Keratinocyte (primary cell): ENCODE data around the gene TMEM263. TPM values are rescaled to one million over a fixed set of nuclear protein-coding genes. Genes with fewer than 3 reads are reported as not detected.

ENCODE experiments used
- DNase-seq: peaks from one replicate; pipeline ENCODE4 v3.0.0-alpha.2; 2011; ENCODE audit warnings: low read depth, missing footprints, low spot score
- FAIRE-seq: peaks from 2 replicates; lab custom pipeline; 2011; peaks lifted over from hg19 to GRCh38; lab: Jason Lieb, UNC
- H2AFZ ChIP-seq: 2 replicates; pipeline ENCODE4 v1.6.0; 2012; ENCODE audit warnings: low read length, control low read depth, inconsistent platforms; ENCODE audit not compliant: control insufficient read depth
- H3K27ac ChIP-seq: 2 replicates; pipeline ENCODE4 v1.5.1; 2011; ENCODE audit warnings: low read length; ENCODE audit not compliant: control insufficient read depth, insufficient read depth
- H3K27me3 ChIP-seq: 3 replicates; pipeline ENCODE4 v1.6.0; 2011; ENCODE audit warnings: low read length; ENCODE audit not compliant: control insufficient read depth, insufficient read depth; ENCODE audit errors: extremely low read depth
- H3K36me3 ChIP-seq, 2 experiments: 2 replicates in 1 of 2; 3 replicates in 1 of 2; pipeline ENCODE4 v1.5.1; 2011; ENCODE audit warnings: low read length in 2 of 2, mild to moderate bottlenecking in 1 of 2; ENCODE audit not compliant: control insufficient read depth in 2 of 2, insufficient read depth in 2 of 2; ENCODE audit errors: extremely low read depth in 1 of 2
- H3K4me1 ChIP-seq: 3 replicates; pipeline ENCODE4 v1.5.1; 2011; ENCODE audit warnings: low read length; ENCODE audit not compliant: control insufficient read depth, insufficient read depth; ENCODE audit errors: extremely low read depth
- H3K4me2 ChIP-seq: 3 replicates; pipeline ENCODE4 v1.6.0; 2011; ENCODE audit warnings: low read depth, low read length; ENCODE audit not compliant: control insufficient read depth, insufficient read depth; ENCODE audit errors: extremely low read depth
- H3K4me3 ChIP-seq, 3 experiments: fragments of 200-600 bp in 1 of 3; sonication (generic) in 1 of 3; 2 replicates in 2 of 3; 3 replicates in 1 of 3; pipeline ENCODE4 v1.5.1; 2011 to 2016; ENCODE audit warnings: low read length in 3 of 3, mild to moderate bottlenecking in 3 of 3, control low read depth in 2 of 3, inconsistent platforms in 1 of 3, low read depth in 1 of 3, mixed read lengths in 1 of 3, mixed run types in 1 of 3, moderate library complexity in 1 of 3; ENCODE audit not compliant: control insufficient read depth in 2 of 3, insufficient read depth in 2 of 3; ENCODE audit errors: extremely low read depth in 1 of 3
- H3K79me2 ChIP-seq: 2 replicates; pipeline ENCODE4 v1.6.0; 2012; ENCODE audit warnings: low read length; ENCODE audit not compliant: control insufficient read depth, insufficient read depth
- H3K9ac ChIP-seq: 3 replicates; pipeline ENCODE4 v1.6.0; 2011; ENCODE audit warnings: low read length; ENCODE audit not compliant: control insufficient read depth, insufficient read depth; ENCODE audit errors: extremely low read depth
- H3K9me1 ChIP-seq: 3 replicates; pipeline ENCODE4 v1.6.0; 2011; ENCODE audit warnings: low read length; ENCODE audit not compliant: control insufficient read depth, insufficient read depth; ENCODE audit errors: extremely low read depth
- H3K9me3 ChIP-seq: 2 replicates; pipeline ENCODE4 v1.5.1; 2012; ENCODE audit warnings: low read depth, low read length; ENCODE audit not compliant: control insufficient read depth
- H4K20me1 ChIP-seq: 3 replicates; pipeline ENCODE4 v1.6.0; 2011; ENCODE audit warnings: low read length; ENCODE audit not compliant: control insufficient read depth, insufficient read depth; ENCODE audit errors: extremely low read depth
- CTCF ChIP-seq, 3 experiments: IDR thresholded peaks in 1 of 3; conservative IDR thresholded peaks in 1 of 3; optimal IDR thresholded peaks in 1 of 3; 2 replicates in 2 of 3; 3 replicates in 1 of 3; pipeline versions ENCODE3 to v1.5.1; 2011; ENCODE audit warnings: low read length in 3 of 3, mild to moderate bottlenecking in 3 of 3, moderate library complexity in 2 of 3, control low read depth in 1 of 3, inconsistent platforms in 1 of 3; ENCODE audit not compliant: insufficient read depth in 2 of 3; ENCODE audit errors: extremely low read depth in 1 of 3
- EZH2 ChIP-seq: IDR thresholded peaks from one replicate; pipeline ENCODE4 v1.6.1; 2012; ENCODE audit warnings: inconsistent platforms, mild to moderate bottlenecking, low read length, moderate library complexity
- dilution Hi-C: fragments of 300-500 bp; cut with MboI; formaldehyde crosslinking; loops from one replicate; pipeline ENCODE4 v1.7.0; 2020; ENCODE audit warnings: low sequenced_read_pairs; ENCODE audit not compliant: extremely low pct_ligation_motif_present
- polyA plus RNA-seq, 5 experiments: library from polyadenylated mRNA; depleted of rRNA in 3 of 5; stranded (reverse) in 3 of 5; stranded (forward) in 1 of 5; unstranded in 1 of 5; fragments of >200 nt; gene quantifications; 1 replicate in 1 of 5; 2 replicates in 3 of 5; 3 replicates in 1 of 5; pipeline versions ENCODE4 v1.2.1 to v1.2.3, GENCODE V29; 2011 to 2012; ENCODE audit warnings: missing spikeins in 2 of 5, low read depth in 1 of 5, low replicate concordance in 1 of 5

The TMEM263 gene
- polyA plus RNA-seq, 1 donor (not counting 4 experiments of a cell fraction or from before 2014, with no cell fraction given) = 22.0 TPM

- no peaks in the 10 kb centered on the region for H3K27me3 ChIP-seq
- no peaks in the 10 kb centered on the region for H3K36me3 ChIP-seq
- dilution Hi-C loops = no loop called here
- no peaks in the 10 kb centered on the region for H4K20me1 ChIP-seq
- no peaks in the 10 kb centered on the region for H3K9me1 ChIP-seq
- H3K9me3 ChIP-seq = no peaks in the 10 kb centered on the region
- H3K9ac ChIP-seq = no peak overlapping the region
- DNase-seq (no peak), FAIRE-seq (no peak)
- TF ChIP-seq CTCF (optimal IDR thresholded peaks at IDR 0.05 in 1 of 3, IDR thresholded peaks at IDR 0.05 in 1 of 3, conservative IDR thresholded peaks at IDR 0.05 in 1 of 3; ENCODE audit: extremely low read depth in 1 of 3, insufficient read depth in 2 of 3, low read length in 3 of 3) = no peak
- no peak for TF ChIP-seq EZH2
- H3K4me1 ChIP-seq = no peaks in the 10 kb centered on the region
- H3K27ac ChIP-seq = no peak overlapping the region
- H3K79me2 ChIP-seq = no peaks in the 10 kb centered on the region
- H2AFZ ChIP-seq = no peak overlapping the region
- no peak overlapping the region for H3K4me2 ChIP-seq
- no peak overlapping the region for H3K4me3 ChIP-seq
Observed at GRCh38 chr12:106914796-106915634, 40.7 kb upstream of the TMEM263 start.

- H3K36me3 ChIP-seq = no peaks in the 10 kb centered on the region
- no peak overlapping the region for H3K4me2 ChIP-seq
- FAIRE-seq (no peak), DNase-seq (no peak)
- H2AFZ ChIP-seq = no peak overlapping the region
- dilution Hi-C loops = no loop called here
- H3K9me3 ChIP-seq = no peaks in the 10 kb centered on the region
- H3K27ac ChIP-seq = no peak overlapping the region
- H3K4me3 ChIP-seq = no peak overlapping the region
- no peaks in the 10 kb centered on the region for H3K4me1 ChIP-seq
- no peaks in the 10 kb centered on the region for H4K20me1 ChIP-seq
- no peaks in the 10 kb centered on the region for H3K27me3 ChIP-seq
- TF ChIP-seq CTCF (optimal IDR thresholded peaks at IDR 0.05 in 1 of 3, IDR thresholded peaks at IDR 0.05 in 1 of 3, conservative IDR thresholded peaks at IDR 0.05 in 1 of 3; ENCODE audit: extremely low read depth in 1 of 3, insufficient read depth in 2 of 3, low read length in 3 of 3) (no peak), EZH2 (no peak)
- no peaks in the 10 kb centered on the region for H3K79me2 ChIP-seq
- no peaks in the 10 kb centered on the region for H3K9me1 ChIP-seq
- no peak overlapping the region for H3K9ac ChIP-seq
Observed at GRCh38 chr12:106915635-106916026, 40.1 kb upstream of the TMEM263 start.
